T47D (cell line): ENCODE results near the gene NOL8.

Experiments
- DNase-seq, 2 experiments: peaks; one replicate each; pipeline versions ENCODE4 v3.0.0 to v3.0.0-alpha.2; 2011 to 2012; ENCODE audit warnings: low read depth in 1 of 2, low spot score in 1 of 2
- JUND ChIP-seq: IDR thresholded peaks from 2 replicates; pipeline ENCODE4 v1.6.1; 2012; ENCODE audit warnings: low read depth
- in situ Hi-C: cut with HindIII; loops from 2 replicates; pipeline ENCODE4 v1.10.0; 2016; ENCODE audit warnings: low sequenced_read_pairs, low pct_unique_long_range_greater_than_20kb

NOL8 gene

DNA sequence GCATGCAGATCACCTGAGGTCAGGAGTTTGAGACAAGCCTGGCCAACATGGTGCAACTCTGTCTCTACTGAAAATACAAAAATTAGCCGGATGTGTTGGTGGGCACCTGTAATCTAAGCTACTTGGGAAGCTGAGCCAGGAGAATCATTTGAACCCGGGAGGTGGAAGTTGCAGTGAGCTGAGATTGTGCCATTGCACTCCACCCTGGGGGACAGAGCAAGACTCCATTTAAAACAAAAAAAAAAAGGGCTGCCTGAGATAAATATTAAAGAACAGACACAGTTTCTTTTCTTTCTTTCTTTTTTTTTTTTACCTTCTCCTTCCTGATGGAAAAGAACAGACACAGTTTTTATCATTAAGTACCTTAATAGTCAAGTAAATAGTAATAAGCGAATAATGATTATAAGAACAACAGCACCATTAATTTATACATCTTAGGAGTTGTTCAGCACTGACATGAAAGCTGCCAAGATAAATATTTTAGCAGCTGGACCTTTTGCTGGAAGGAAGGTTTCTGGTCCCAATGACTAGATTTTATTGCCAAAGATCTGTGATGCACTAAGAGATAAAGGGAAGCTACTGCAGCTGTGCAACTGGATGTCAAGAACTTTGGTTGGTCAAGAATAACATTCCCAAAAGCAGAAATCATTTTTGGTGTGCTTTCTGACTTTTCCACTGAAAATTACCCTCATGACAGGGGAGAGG, 7.6 kb upstream of the NOL8 start:
- peak in 1 of 2 experiments; percentile 4 for DNase-seq
- no peak for TF ChIP-seq JUND

DNA sequence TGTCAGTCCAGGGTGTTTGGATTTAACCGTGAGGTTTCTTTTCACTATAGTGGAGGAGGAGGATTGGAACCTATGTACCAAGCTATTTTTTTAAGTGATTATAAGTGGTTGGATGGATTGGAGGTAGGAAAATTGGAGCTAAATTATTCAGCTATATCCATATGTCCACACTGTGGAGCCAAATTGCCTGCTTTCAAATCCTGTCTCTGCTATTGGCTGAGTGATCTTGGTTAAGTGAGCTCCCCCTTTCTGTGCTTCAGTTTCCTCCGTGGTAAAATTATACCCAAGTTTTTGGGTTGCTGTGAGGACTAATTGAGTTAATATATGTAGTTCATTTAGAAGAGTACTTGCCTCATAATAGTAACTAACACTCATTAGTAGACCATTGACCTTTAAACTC, 3.1 kb upstream of the NOL8 start:
- peak; percentile 26 to 62 for DNase-seq
- TF ChIP-seq JUND: no peak
- in situ Hi-C loops: no loop called here

More for the DNA sequence above, 7.6 kb upstream of the NOL8 start:
- in situ Hi-C loops: no loop called here

DNA sequence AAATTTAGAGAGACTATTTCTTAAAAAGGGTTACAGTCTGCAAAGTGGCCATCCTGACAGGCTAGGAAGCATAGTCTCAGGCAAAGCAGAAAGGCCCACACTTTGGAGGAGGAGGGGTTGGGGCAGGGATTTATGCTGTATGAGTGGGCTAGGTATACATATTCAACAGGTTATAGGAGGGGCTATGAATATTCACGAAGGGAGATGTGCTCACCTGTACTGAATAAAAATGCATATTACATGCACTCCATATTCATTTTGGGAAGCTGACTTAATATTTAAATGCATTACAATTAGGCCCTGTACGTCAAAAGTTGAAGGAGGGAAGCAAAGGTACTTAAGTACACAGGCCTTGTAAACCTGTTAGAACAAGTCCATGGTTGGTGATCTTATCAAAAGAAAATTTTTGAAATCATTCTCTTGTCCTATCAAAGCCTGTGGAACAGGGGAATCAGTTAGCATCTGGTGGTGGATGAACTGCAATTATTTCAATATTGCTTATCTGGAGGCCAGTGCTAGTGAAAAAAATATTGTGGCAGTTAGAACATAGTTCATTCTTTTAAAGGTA, 2.2 kb upstream of the NOL8 start:
- in situ Hi-C loops: no loop called here
- no peak for TF ChIP-seq JUND
- DNase-seq: no peak

DNA sequence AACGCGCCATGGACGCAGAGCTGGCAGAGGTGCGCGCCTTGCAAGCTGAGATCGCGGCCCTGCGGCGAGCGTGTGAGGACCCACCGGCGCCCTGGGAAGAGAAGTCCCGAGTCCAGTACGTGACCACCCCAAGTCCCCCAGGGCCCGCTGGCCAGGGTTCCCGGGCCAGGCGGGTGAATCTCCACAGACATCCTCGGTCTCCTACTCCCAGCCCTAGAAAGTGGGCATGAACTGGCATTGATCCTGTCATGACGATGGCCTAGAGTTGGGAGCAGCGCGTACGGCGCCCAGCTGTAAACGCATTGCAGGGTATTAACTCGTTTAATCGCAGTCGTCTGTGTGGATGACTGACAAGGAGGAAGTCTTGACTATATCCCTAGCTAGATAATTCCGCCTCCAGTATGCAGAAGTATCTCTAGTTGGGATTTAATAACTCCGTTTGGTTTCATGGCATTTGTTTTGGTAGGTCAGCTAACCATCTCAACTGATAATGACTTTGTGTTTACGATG, 896 bp upstream of the NOL8 start:
- in situ Hi-C loops: no loop called here
- no peak for TF ChIP-seq JUND
- no peak for DNase-seq

DNA sequence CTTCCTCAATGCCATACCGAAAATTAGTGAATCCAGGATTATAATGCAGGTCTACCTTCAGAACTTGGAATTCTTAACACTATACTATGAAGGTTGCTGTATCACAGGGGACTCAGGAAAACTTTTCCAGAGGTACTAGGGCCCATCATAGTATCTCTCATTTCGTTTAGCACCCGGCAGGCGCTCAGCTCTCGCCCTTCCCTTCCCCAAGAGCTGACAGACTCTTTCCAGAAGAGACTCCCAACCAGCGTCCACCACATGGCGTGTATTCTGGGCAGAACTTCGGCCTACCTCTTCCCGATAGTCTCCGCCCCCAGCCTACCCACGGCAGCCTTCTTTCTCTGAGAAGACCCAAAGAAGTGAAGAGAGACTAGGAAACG, 271 bp downstream of the NOL8 start:
- in situ Hi-C loops: no loop called here
- no peak for TF ChIP-seq JUND
- DNase-seq: no peak

DNA sequence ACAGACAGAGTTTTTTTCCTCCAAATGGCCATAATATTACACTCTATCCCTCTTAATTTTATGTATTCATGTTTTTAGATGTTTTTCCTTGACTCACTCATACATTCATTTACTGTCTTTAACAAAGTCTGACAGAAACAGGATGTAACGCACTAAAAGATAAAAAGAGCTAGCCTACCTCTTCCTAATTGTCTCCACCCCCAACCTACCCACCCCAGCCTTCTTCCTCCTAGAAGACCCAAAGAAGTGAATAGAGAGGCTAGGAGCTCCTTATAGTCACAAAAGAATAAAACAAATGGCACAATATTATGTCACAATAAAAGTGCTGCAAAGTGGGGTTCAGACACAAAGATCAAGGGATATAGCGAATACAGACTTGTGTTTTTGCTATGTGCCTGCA, 719 bp downstream of the NOL8 start:
- in situ Hi-C loops: no loop called here
- DNase-seq: no peak
- TF ChIP-seq JUND: no peak

DNA sequence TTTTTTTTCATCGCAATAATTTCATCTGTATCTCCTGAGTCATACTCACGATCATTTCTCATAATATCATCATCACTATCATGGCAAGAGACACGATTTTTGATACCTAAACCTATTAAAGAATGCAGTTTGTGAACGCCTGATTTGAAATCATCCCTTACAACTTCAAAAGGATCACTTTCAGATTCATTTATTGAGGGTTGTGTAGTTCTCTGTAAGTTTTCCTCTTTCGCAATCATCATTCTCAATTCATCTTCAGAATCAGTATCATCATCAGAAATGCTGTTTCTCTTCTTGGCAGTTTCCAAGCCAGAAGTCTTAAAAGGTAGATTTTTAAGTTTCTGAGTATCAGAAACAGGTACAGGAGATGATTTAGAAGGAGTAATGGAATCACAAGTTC, 9.7 kb downstream of the NOL8 start:
- in situ Hi-C loops: no loop called here
- DNase-seq: no peak
- TF ChIP-seq JUND: no peak

DNA sequence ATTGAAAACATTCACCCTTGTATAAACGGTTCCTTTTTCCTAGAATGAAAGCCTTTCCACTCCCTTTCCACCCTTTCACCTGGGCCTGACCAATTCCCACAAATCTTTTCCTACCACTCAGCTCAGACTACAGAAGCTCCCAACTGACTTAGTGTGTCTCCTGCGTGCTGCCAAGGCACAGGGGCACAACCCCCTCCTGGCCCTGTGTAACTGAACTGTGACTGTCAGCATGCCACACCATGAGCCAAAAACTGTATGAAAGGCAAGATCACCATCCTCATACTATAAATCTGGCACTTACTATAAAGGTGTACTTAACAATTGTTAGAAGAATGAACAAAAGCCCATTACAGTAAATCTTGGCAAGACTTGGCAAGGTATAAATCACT, 11.5 kb downstream of the NOL8 start:
- TF ChIP-seq JUND: no peak
- in situ Hi-C loops: no loop called here
- no peak for DNase-seq

DNA sequence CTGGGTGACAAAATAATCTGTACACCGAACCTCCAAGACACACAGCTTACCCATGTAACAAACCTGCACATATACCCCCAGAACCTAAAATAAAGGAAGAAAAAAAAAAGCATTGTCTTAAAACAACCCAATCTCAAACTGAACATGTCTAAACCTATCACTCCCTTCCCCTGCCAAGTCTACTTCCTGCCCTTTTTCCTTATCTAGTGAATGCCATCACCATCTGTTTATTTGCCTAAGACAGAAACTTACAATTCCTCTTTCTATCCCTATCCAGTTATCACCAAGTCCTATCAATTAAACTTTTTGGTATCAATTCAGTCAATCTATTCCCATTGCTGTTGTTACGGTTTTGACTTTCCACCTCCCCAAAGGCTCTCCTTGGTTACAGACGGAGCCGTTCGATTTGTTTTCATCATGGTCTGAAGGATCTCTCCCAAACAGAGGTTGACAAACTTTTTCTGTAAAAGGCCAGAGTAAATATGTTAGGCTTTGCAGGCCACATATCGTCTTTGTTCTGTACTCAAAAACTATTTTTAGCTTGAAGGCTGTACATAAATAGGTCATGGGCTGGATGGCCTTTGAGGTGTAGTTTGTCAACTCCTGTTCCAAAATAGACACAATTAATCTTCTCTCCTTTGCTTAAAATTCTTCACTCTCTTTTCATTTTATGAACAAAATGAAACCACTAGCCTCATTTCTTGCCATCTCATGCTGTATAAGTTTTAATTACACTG, 12.1 kb downstream of the NOL8 start:
- no peak for TF ChIP-seq JUND
- DNase-seq: no peak
- in situ Hi-C loops: no loop called here

DNA sequence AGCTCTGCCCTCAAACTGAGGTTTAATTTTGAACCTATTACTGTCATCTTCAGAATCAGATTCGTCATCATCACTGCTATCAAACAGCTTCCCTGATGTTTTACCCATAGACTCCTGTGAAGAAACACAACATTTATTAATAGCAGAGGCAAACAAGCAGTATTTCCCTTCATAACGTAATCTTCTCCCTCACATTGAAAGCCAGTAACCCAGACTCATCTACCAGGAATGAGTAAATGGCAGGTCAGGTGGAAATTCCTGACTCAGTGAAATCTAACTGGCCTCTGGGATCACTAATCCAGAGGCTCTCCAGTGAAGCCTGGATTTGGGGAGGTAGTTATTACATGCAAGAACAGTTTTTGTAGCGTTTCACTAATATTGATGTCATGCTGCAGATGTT, 14.6 kb downstream of the NOL8 start:
- TF ChIP-seq JUND: no peak
- in situ Hi-C loops: no loop called here
- DNase-seq: no peak

DNA sequence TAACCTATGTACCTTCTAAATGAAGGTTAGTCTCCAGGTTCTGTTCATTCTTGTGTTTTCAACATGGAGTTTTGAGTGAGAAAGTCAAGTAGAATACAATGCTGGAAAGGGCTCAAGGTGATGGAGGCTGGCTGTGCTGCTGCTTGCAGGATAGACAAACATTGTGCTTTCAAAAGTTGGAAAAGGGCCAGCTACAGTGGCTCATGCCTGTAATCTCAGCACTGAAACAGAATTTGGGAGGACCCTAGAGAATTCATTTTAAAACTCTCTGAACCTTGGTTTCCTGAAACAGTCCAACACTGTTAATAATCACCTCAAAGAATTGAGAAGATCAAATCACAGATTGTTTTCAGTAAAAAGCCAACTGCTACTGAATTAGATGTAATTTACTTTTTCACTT, 16.3 kb downstream of the NOL8 start:
- DNase-seq: peak in 1 of 2 experiments; percentile 12
- in situ Hi-C loops: no loop called here
- TF ChIP-seq JUND: no peak

DNA sequence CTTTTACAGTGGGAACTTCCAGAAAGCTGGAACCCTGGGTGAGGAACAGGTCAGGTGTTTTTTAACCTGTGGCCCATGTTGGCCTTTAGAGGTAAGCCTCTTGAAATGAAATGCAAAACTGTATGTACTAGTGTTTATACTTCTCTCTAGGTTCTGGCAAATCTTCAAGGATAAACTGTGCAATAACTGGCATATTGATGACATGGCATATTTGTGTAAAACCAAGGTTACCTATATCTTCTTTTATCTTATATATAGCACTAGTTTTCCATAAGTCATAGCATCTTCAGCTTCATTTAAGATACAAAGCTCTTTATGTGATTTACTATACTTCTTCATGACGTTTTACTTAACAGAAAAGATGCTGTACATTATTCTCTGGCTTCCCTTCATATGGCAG, 24.2 kb downstream of the NOL8 start:
- in situ Hi-C loops: no loop called here
- no peak for TF ChIP-seq JUND
- DNase-seq: no peak

DNA sequence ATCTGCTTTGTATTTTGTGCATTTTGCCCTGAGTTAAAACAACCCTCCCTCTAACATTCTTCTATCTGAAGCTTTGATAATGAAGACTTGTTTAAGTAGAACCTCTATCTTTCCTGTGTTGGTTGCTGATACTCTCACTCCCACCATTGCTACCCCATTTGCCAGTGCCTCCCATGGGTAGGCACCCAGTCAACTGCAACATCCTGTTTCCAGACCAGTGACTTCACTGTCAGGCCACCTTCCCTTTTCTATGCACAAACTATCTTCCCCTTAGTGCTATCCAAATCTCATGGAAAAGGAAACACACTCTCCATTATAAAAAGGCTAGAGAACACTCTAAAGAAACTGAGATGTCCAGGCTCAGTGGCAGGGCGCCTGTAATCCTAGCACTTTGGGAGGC, 26.0 kb downstream of the NOL8 start:
- no peak for DNase-seq
- in situ Hi-C loops: no loop called here

More for the DNA sequence above, 26.0 kb downstream of the NOL8 start:
- TF ChIP-seq JUND: no peak
